Measurements from ENCODE around the gene PRKCE.

DNA sequence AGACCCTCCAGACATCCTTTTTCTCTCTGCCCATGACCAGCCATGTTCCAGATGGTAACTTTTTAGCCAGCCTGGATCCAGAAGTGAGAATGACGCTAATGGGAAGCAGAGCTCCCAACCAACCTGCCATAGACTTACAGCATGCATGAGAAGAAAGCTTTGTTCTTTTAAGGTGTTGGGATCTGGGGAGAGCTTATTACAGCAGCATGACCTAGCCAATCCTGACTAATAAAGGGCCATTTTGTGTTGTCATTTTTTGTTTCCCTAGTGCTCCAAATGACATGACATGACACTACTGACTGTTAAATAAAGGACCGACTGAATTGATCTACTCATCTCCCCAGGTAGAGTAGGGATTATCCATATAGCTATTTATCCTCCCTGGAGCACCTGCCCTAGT is 5.2 kb upstream of the PRKCE start:
- TF ChIP-seq ZNF274 (IDR thresholded peaks at IDR 0.05; ENCODE audit: low read depth, low read length) = no peak
- TF ChIP-seq YY1 (IDR thresholded peaks at IDR 0.05; ENCODE audit: insufficient read depth, insufficient read length) = no peak

Measured in NT2/D1 (cell line).